Fibroblast of lung (primary cell): Measurements from ENCODE around the gene SLC6A7. TPM values are rescaled to one million over a fixed set of nuclear protein-coding genes. Genes with fewer than 3 reads are reported as not detected.

Source experiments
- DNase-seq, 2 donors: peaks; one replicate each; pipeline versions ENCODE4 v3.0.0 to v3.0.0-alpha.2; 2010; ENCODE audit warnings: low read depth in 2 of 2
- H2AFZ ChIP-seq: 2 replicates; pipeline ENCODE4 v1.5.1; 2012; ENCODE audit warnings: low read length, control low read depth, inconsistent platforms
- H3K27ac ChIP-seq: 2 replicates; pipeline ENCODE4 v1.5.1; 2011; ENCODE audit warnings: low read length, control low read depth; ENCODE audit not compliant: insufficient read depth
- H3K27me3 ChIP-seq: 2 replicates; pipeline ENCODE4 v1.5.1; 2011; ENCODE audit warnings: mild to moderate bottlenecking, low read length; ENCODE audit not compliant: control insufficient read depth, insufficient read depth
- H3K36me3 ChIP-seq: 2 replicates; pipeline ENCODE4 v1.5.1; 2011; ENCODE audit warnings: low read length; ENCODE audit not compliant: control insufficient read depth, insufficient read depth
- H3K4me1 ChIP-seq: 2 replicates; pipeline ENCODE4 v1.5.1; 2011; ENCODE audit warnings: low read length; ENCODE audit not compliant: control insufficient read depth, insufficient read depth; ENCODE audit errors: extremely low read depth
- H3K4me2 ChIP-seq: 2 replicates; pipeline ENCODE4 v1.5.1; 2011; ENCODE audit warnings: low read length, control low read depth; ENCODE audit not compliant: insufficient read depth; ENCODE audit errors: extremely low read depth
- H3K4me3 ChIP-seq, 4 experiments: fragments of 200-600 bp in 1 of 4; sonication (generic) in 1 of 4; replicated peaks in 1 of 4; 2 replicates each; pipeline ENCODE4 v1.5.1; 2011 to 2016; ENCODE audit warnings: low read length in 4 of 4, low read depth in 3 of 4, mild to moderate bottlenecking in 3 of 4, control low read depth in 2 of 4, inconsistent platforms in 1 of 4, mixed read lengths in 1 of 4; ENCODE audit not compliant: insufficient read depth in 1 of 4; ENCODE audit errors: control extremely low read depth in 1 of 4
- H3K79me2 ChIP-seq: 2 replicates; pipeline ENCODE4 v1.5.1; 2012; ENCODE audit warnings: mild to moderate bottlenecking, low read length, inconsistent platforms; ENCODE audit not compliant: control insufficient read depth, insufficient read depth
- H3K9ac ChIP-seq: 2 replicates; pipeline ENCODE4 v1.5.1; 2011; ENCODE audit warnings: mild to moderate bottlenecking, low read length, control low read depth; ENCODE audit not compliant: insufficient read depth
- H3K9me3 ChIP-seq: 2 replicates; pipeline ENCODE4 v1.5.1; 2012; ENCODE audit warnings: low read depth, low read length; ENCODE audit not compliant: control insufficient read depth, insufficient read depth
- H4K20me1 ChIP-seq: 2 replicates; pipeline ENCODE4 v1.5.1; 2011; ENCODE audit warnings: low read length; ENCODE audit not compliant: control insufficient read depth, insufficient read depth; ENCODE audit errors: extremely low read depth
- CTCF ChIP-seq, 2 donors: IDR thresholded peaks in 1 of 2; conservative IDR thresholded peaks in 1 of 2; 1 replicate in 1 of 2; 2 replicates in 1 of 2; pipeline ENCODE4 v1.5.1; 2011 to 2012; ENCODE audit warnings: low read length in 2 of 2, control low read depth in 1 of 2, inconsistent platforms in 1 of 2, low read depth in 1 of 2, mild to moderate bottlenecking in 1 of 2
- EZH2 ChIP-seq: IDR thresholded peaks from 2 replicates; pipeline ENCODE4 v1.5.1; 2012; ENCODE audit warnings: low read length, control low read depth, mild to moderate bottlenecking; ENCODE audit errors: missing control alignments
- polyA plus RNA-seq, 2 donors: library from polyadenylated mRNA; depleted of rRNA in 1 of 2; stranded (reverse) in 1 of 2; unstranded in 1 of 2; fragments of >200 nt; gene quantifications; 2 replicates each; pipeline ENCODE4 v1.2.1, GENCODE V29; 2011 to 2012; ENCODE audit warnings: missing spikeins in 1 of 2
- total RNA-seq: library from RNA; depleted of rRNA; stranded (reverse); fragments of >200 nt; gene quantifications from 2 replicates; pipeline ENCODE4 v1.2.1, GENCODE V29; 2014

The SLC6A7 gene
- total and polyA plus RNA-seq, 2 donors (not counting 1 experiment from before 2014, with no cell fraction given), result 0.02 TPM; not detected in 1

- peak in 1 of 2 donors; percentile 36 for DNase-seq
- H3K4me1 ChIP-seq, result peaks cover 37% of the 10 kb centered on the region
Measured at GRCh38 chr5:150158170-150158949, 31.5 kb upstream of the SLC6A7 start.

GRCh38 chr5:150159031-150159430 is 30.8 kb upstream of the SLC6A7 start:
- no peak for DNase-seq
- no peaks in the 10 kb centered on the region for H4K20me1 ChIP-seq
- peaks cover 41% of the 10 kb centered on the region for H3K4me1 ChIP-seq
- TF ChIP-seq EZH2 (no peak), CTCF (conservative IDR thresholded peaks at IDR 0.05 in 1 of 2, IDR thresholded peaks at IDR 0.05 in 1 of 2; ENCODE audit: low read depth in 1 of 2, low read length in 2 of 2) (no peak)
- H3K4me2 ChIP-seq, result no peak overlapping the region
- no peaks in the 10 kb centered on the region for H3K27me3 ChIP-seq
- H3K79me2 ChIP-seq, result peaks cover 16% of the 10 kb centered on the region
- H3K36me3 ChIP-seq, result no peaks in the 10 kb centered on the region
- peak overlapping the region; percentile 48 for H3K9ac ChIP-seq
- no peak overlapping the region for H3K4me3 ChIP-seq
- no peak overlapping the region for H2AFZ ChIP-seq
- peak overlapping the region; percentile 78 for H3K27ac ChIP-seq
- H3K9me3 ChIP-seq, result no peaks in the 10 kb centered on the region

More at GRCh38 chr5:150158170-150158949, 31.5 kb upstream of the SLC6A7 start:
- no peak overlapping the region for H3K4me2 ChIP-seq
- H3K9me3 ChIP-seq, result no peaks in the 10 kb centered on the region
- H3K4me3 ChIP-seq, result no peak overlapping the region
- TF ChIP-seq CTCF (conservative IDR thresholded peaks at IDR 0.05 in 1 of 2, IDR thresholded peaks at IDR 0.05 in 1 of 2; ENCODE audit: low read depth in 1 of 2, low read length in 2 of 2) (no peak), EZH2 (no peak)
- no peaks in the 10 kb centered on the region for H4K20me1 ChIP-seq
- no peak overlapping the region for H2AFZ ChIP-seq
- H3K27ac ChIP-seq, result peak overlapping the region; percentile 78
- H3K79me2 ChIP-seq, result peaks cover 22% of the 10 kb centered on the region
- no peaks in the 10 kb centered on the region for H3K36me3 ChIP-seq
- H3K9ac ChIP-seq, result peak overlapping the region; percentile 48
- H3K27me3 ChIP-seq, result no peaks in the 10 kb centered on the region

GRCh38 chr5:150159741-150160179 is 30.1 kb upstream of the SLC6A7 start:
- Histone ChIP-seq H2AFZ (no peak overlapping the region), H3K9ac (peak overlapping the region; percentile 37), H3K4me1 (peaks cover 46% of the 10 kb centered on the region)

More at GRCh38 chr5:150159741-150160179, 30.1 kb upstream of the SLC6A7 start:
- Histone ChIP-seq H3K36me3 (no peaks in the 10 kb centered on the region), H3K27me3 (no peaks in the 10 kb centered on the region), H3K9me3 (no peaks in the 10 kb centered on the region), H4K20me1 (no peaks in the 10 kb centered on the region), H3K4me2 (no peak overlapping the region), H3K27ac (peak overlapping the region; percentile 78), H3K4me3 (no peak overlapping the region), H3K79me2 (peaks cover 8% of the 10 kb centered on the region)
- DNase-seq, result peak; percentile 61 to 65
- TF ChIP-seq CTCF (conservative IDR thresholded peaks at IDR 0.05 in 1 of 2, IDR thresholded peaks at IDR 0.05 in 1 of 2; ENCODE audit: low read depth in 1 of 2, low read length in 2 of 2), result no peak
- no peak for TF ChIP-seq EZH2
